ENCODE measurements around the gene ZNF76.
A peak's percentile ranks its signal among the peaks of the same experiment; 100 is the strongest.
"Not testable (repeated sequence)": the region's sequence is repeated elsewhere in the genome, so short reads cannot be mapped to it uniquely, and the experiment has no call there.

Gene ZNF76

DNA sequence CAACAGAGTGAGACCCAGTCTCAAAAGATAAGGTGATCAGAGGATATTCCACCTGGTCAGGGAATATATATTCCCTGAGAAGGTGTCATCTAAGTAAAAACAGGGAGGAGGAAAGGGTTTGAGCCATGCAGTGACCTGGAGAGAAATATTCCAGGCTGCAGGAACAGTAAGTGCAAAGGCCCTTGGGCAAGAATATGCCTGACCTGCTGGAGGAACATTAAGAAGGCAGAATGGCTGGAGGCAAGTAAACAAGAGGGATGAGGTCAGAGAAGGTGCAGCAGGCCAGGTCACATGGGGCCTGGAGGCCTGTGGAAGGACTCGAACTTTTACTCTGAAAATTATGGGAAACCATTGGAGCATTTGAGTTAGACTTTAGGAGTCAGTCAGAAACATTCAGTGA lies 44.8 kb downstream of the ZNF76 start:
- no peak for DNase-seq

DNA sequence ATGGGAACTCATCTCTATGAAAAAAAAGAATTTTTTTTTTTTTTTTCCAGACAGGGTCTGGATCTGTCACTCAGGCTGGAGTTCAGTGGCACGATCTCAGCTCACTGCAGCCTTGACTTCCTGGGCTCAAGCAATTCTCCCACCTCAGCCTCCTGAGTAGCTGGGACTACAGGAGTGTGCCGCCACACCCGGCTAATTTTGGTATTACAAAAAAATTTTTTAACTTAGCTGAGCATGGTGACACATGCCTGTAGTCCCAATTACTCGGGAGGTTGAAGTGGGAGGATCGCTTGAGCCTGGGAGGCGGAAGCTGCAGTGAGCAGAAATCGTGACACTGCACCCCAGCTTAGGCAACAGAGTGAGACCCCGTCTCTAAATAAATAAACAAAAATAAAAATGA lies 45.6 kb downstream of the ZNF76 start:
- DNase-seq = no peak

DNA sequence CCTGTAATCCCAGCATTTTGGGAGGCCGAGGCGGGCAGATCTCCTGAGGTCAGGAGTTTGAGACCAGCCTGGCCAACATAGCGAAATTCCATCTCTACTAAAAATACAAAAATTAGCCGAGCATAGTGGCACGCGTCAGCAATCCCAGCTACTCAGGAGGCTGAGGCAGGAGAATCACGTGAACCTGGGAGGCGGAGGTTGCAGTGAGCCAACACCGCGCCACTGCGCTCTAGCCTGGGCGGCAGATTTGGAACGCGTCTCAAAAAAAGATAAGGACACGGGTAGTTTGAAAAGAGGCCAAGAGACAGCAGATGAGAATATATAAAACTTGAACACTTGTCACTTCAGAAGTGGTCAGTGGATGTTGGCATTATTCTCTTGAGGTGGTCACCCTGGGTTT lies 47.6 kb downstream of the ZNF76 start:
- not testable (repeated sequence) for DNase-seq

DNA sequence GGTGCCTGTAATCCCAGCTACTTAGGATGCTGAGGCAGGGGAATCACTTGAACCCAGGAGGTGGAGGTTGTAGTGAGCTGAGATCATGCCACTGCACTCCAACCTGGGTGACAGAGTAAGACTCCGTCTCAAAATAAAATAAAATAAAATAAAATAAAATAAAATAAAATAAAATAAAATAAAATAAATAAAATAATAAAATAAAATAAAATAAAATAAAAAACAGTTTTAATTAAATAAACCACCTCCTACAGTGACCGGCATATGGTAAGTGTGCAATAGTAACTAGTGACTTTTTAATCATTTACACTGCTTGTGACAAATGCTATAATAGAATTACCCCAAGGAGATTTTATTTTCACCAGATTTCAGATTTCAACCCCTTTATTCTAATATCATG lies 49.0 kb downstream of the ZNF76 start:
- DNase-seq = not testable (repeated sequence)

DNA sequence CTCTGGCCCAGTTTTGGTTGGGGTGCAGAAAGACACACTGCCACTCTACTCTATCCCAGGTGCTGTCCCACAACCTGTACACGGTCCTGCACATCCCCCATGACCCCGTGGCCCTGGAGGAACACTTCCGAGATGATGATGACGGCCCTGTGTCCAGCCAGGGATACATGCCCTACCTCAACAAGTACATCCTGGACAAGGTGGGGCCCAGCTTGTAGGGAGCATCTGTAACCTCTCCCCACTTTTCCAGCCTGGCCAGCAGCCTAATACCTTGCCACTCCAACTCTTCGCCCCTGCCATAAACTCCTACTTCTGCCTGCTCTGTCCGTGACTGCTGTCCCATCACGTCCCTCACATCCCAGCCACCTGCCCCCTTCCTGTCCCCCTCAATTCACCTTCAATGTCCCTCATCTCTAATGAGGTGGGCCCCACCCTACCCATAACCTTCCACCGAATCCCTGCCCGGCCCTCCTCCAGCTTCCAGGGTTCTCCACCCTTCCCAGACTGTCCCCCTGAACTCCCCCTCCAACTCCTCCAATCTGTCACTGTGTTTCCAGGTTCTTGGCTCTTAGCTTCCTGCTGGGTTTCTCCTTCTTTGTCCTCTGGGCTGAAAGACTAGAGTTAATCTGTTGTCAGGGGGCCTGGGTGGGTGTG lies 50.2 kb downstream of the ZNF76 start:
- no peak for DNase-seq

DNA sequence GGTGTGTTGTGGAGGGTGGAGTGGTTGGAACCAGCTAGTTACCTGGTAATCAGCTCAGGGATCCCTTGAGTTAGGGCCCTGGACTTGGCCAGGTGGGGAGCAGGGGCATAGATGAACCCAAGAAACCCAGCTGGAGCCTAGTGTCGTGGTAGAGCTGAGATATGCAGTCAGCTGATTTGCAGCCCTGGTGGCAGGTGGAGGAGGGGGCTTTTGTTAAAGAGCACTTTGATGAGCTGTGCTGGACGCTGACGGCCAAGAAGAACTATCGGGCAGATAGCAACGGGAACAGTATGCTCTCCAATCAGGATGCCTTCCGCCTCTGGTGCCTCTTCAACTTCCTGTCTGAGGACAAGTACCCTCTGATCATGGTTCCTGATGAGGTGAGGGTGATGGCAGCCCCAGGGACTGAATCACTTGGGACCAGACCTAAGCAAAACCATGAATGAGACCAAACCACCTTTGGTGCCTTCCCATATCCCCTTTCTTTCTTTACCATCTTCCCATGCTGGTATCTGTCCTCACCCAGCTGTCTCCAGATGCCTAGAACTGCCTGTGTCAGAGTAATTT lies 50.8 kb downstream of the ZNF76 start:
- no peak for DNase-seq

DNA sequence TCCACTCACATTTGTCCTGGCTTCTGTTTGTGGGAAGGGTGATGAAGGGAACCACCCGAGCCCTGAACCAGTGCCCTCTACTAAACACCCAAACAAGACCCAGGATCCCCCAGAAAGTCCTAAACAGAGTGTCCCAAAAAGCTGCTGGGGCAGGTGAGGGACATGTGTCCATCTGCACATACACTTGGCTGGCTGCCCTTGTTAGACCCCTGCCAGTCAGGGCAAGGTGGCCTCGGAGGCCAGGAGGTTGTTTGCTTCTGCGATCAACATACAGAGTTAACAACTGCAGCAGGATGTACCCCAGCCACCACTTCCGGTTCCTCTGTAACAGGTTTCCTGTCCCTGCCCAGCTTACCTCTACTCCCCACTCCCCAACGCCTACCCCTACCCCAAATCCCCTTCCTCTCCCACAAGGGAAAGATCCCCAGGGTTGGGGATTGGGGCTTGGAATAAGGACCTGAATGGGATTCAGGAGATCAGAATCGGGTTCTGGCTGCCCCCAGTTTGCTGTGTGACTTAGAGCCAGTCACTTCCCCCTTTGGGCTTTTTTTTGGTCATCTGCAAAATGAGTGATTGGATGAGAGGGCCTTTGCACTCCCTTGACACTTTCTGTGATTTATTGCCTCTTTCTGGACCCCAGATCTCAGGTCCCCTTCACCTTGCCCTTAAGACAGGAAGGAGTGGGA lies 52.0 kb downstream of the ZNF76 start:
- no peak for DNase-seq

DNA sequence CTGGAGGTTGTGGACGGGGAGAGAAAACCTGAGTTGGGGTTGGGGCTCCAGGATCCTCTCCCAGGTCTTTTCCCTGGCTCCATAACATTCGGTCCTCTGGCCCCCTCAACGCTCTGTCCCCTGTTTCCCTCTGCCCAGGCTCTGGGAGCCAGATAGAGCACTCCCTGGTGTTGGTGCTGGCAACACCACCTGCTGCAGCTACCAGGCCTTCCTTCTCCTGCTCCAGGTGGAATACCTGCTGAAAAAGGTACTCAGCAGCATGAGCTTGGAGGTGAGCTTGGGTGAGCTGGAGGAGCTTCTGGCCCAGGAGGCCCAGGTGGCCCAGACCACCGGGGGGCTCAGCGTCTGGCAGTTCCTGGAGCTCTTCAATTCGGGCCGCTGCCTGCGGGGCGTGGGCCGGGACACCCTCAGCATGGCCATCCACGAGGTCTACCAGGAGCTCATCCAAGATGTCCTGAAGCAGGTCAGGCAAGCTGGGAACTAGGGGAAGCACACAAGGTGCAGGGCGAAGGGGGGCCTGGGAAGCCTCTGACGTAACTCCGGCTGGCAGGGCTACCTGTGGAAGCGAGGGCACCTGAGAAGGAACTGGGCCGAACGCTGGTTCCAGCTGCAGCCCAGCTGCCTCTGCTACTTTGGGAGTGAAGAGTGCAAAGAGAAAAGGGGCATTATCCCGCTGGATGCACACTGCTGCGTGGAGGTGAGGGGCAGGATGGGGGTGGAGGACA lies 52.7 kb downstream of the ZNF76 start:
- no peak for DNase-seq

DNA sequence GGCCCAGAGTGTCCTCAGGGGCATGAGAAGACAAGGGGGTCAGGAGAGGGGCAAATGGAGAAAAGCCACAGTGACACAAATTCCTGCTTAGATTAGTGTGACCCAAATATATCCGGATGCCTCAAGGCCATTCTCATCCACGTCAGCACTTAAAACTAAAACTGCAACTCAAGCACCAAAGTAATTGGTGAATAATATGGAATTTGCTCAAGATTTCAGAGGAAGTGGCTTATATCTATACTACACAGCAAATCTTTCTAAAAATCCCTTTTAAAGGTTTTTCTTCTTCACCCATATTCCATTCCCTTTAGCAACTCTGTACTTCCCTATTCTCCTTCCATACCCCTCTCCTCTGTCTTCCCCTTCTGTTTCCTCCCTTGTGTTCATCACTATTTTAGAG lies 53.3 kb downstream of the ZNF76 start:
- DNase-seq = no peak

DNA sequence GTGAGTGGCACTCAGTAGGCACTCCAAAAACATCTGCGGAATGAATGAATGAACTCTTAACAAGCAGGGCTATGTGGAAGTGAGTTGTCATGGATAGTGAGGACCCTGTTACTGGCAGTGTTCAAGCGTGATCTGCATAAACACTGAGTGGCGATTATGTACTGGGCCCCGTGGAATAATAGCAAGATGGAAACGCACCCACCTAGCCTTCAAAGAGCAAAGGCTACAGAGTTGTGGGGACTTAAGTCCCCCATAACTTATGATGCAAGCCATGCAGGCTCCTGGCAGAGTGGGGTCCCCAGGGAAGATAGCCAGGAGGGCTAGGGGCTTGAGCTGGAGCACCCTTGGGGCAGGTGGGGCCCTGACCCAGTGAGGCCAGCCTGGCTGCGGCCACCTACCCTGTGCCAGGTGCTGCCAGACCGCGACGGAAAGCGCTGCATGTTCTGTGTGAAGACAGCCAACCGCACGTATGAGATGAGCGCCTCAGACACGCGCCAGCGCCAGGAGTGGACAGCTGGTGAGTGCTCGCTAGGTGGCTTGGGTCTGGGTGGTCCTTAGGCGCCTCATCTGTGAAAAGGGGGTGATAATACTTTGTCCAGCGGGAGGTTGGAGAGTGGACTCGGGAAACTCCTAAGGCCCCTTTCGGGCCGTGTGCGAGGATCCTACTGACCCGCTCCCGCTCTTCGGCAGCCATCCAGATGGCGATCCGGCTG lies 58.1 kb downstream of the ZNF76 start:
- no peak for DNase-seq

DNA sequence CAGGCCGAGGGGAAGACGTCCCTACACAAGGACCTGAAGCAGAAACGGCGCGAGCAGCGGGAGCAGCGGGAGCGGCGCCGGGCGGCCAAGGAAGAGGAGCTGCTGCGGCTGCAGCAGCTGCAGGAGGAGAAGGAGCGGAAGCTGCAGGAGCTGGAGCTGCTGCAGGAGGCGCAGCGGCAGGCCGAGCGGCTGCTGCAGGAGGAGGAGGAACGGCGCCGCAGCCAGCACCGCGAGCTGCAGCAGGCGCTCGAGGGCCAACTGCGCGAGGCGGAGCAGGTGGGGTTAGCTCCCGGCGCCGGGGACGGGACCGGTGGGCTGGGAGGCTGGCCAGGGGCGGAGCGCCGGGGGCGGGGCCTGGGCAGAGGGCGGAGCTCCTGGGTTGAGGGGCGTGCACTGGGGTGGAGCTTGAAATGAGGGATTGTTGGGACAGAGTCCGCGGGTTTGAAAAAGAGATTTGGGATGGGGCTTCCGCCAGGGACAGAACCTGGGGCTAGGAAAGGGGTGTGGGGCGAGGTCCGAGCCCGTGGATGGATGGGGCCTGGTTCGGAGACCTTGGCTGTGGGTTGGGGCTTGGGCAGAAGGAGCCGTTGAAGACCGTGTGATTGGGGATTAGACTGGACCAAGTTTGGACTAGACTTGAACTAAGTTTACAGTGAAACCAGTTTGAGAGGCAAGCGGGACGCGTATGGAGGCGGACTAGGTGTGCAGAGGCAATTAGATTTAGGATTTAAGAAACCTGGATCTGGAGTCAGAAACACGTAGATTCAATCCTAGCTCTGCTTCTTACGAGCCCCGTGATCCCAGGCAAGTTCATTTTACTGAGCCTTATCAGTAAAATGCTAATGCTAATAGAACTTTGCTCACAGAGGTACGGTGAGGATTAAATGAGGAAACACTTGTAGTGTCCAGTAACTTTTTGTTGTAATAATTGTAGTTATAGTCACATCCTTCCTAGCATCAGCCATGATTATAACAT lies 58.9 kb downstream of the ZNF76 start:
- peak; percentile 23 for DNase-seq

DNA sequence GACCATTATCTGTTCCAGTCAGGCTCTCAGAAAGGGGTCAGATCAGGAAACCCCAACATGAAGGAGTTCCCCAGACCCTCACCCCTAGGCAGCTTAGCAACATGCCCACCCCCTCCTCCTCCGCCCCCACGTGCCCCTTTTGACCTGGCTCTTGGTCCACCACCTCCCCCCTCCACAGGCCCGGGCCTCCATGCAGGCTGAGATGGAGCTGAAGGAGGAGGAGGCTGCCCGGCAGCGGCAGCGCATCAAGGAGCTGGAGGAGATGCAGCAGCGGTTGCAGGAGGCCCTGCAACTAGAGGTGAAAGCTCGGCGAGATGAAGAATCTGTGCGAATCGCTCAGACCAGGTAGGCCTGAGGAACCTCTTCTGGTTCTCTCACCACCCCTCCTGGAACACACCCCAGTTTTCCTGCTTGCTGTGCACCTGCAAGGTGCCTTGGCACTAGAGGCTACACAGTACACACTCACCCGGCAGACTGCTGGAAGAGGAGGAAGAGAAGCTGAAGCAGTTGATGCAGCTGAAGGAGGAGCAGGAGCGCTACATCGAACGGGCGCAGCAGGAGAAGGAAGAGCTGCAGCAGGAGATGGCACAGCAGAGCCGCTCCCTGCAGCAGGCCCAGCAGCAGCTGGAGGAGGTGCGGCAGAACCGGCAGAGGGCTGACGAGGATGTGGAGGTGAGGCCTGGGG lies 60.0 kb downstream of the ZNF76 start:
- DNase-seq = no peak

DNA sequence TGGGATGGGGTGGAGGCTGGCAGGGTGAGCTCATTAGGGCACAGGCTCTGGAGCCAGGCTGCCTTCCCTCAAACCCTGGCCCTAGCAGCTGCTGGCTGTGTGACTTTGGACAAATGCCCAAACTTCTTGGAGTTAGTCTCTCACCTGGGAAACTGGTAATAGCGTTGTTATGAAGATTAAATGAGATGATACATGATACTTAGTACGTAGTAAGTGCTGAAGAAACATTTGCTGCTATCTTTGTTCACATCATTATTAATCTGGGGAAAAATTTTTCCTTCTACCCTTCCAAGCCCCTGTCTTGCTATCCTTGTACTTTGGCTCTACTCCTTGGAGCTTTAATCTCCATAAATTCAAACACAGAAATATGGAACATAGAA lies 60.5 kb downstream of the ZNF76 start:
- no peak for DNase-seq

DNA sequence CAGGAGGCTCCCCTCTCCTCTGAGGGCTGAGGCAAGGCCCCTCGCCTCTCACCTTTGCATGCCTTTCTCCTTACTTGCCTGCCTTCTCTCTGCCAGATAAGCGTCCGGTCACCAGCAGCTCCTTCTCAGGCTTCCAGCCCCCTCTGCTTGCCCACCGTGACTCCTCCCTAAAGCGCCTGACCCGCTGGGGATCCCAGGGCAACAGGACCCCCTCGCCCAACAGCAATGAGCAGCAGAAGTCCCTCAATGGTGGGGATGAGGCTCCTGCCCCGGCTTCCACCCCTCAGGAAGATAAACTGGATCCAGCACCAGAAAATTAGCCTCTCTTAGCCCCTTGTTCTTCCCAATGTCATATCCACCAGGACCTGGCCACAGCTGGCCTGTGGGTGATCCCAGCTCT lies 61.6 kb downstream of the ZNF76 start:
- DNase-seq = no peak

DNA sequence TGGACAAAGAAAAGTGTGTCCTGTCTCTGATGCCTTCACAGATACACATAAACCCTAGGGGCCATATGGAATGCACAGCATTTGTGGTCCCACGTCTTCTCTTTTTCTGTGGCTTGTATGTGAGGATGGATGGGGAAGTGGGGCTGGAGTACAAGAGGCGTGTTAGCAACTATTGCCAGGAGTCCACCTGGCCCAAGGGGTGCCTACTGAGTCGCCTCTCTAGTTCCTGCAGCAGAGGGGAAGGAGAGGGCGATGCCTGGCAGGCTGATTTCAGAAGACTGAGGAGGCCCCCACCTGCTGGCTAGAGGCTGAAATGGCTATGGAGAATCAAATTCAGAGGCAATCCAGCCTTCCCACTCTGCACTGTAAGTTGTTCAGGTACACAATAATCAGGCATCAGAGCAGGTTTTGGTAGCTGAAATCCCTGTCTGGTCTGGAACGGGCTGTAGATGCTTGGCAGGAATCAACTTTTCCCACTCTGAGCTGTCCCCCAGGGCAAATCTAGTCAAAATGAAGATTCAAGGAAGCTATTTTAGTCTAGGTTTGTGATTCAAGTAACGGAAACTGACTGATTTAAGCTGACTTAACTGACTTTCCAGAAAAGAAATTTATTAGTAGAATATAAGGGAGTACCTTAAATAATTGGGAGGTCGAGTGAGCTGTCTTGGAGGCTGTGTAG lies 68.0 kb downstream of the ZNF76 start:
- peak; percentile 31 for DNase-seq

DNA sequence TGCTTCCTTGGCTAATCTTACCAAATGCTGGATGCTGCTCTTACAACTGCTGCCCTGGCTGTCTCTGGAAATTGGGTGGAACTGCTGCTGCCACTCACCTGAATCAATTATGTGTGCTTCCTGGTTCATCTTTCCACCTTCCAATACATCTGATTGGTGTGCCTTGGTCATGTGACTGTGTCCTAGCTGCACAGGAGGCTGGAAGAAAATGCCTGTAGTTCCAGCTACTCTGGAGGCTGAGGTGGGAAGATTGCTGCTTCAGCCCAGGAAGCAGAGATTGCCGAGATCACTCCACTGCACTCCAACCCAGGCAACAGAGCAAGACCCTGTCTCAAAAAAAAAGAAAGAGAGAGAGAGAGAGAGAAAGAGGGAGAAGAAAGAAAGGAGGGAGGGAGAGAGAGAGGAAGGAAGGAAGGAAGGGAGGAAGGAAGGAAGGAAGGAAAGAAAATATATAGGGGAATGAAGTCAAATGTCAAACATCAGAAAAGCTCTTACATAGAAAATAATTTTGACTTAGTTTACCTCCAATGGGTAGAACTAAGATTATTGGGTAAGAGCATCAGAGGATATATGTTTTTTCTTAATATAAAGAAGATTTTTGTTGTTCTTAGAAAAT lies 68.7 kb downstream of the ZNF76 start:
- no peak for DNase-seq

DNA sequence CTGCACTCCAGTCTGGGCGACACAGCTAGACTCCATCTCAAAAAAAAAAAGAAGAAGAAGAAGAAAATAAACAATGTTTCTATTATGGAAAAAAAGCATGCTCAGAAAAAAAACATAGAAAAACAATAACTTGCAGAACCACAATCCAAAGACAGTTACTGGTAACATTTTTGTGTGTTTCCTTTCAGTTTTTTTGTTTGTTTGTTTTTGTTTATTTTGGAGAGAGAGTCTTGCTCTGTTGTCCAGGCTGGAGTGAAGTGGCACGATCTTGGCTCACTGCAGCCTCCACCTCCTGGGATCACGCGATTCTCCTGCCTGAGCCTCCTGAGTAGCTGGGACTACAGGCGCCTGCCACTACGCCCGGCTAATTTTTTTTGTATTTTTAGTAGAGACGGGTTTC lies 69.4 kb downstream of the ZNF76 start:
- DNase-seq = not testable (repeated sequence)

DNA sequence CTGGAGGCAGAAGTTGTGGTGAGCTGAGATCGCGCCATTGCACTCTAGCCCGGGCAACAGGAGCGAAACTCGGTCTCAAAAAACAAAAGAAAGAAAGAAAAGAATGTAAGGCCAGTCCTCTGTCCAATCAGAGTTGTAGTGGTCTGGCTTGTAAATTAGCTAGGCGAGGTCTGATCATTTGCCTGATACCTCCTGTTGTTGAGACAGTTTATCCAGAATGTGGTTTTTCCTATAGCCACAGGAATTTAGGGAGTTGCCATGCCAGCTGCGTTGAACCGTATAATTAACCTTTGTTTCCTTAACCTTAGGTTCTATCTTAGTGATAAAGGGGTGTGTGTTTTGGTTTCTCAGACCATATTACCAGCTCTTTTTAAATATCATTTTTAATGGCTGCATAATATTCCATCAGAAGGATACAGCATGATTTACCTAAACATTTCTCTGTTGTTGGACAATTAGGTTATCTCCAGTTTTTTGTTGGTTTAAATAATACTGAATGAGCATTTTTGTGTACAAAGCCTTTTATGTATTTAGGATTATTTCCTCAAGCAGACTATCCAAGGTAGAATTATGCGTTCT lies 71.1 kb downstream of the ZNF76 start:
- DNase-seq = no peak

DNA sequence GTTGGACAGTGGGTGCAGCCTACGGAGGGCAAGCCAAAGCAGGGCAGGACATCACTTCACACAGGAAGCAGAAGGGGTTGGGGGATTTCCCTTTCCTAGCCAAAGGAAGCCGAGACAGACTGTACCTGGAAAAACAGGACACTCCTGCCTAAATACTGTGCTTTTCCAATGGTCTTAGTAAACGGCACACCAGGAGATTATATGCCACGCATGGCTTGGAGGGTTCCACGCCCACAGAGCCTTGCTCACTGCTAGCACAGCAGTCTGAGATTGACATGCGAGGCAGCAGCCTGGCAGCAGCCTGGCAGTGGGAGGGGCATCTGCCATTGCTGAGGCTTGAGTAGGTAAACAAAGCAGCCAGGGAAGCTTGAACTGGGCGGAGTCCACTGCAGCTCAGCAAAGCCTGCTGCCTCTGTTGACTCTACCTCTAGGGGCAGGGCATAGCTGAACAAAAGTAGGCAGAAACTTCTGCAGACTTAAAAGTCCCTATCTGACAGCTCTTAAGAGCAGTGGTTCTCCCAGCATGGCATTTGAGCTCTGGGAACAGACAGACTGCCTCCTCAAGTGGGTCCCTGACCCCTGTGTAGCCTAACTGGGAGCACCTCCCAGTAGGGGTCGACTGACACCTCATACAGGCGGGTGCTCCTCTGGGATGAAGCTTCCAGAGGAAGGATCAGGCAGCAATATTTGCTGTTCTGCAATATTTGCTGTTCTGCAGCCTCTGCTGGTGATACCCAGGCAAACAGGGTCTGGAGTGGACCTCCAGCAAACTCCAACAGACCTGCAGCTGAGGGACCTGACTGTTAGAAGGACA lies 72.7 kb downstream of the ZNF76 start:
- peak; percentile 34 for DNase-seq

All from NCI-H1694 treated with DMSO at 0.1 percent for 48 hours (cell line).